Non-pigmented ciliary epithelial cell (primary cell): ENCODE results near the gene TMEM86B.
"Not testable (repeated sequence)": the region's sequence is repeated elsewhere in the genome, so short reads cannot be mapped to it uniquely, and the experiment has no call there.

ENCODE experiments used
- DNase-seq: peaks from one replicate; pipeline ENCODE4 v3.0.0-alpha.2; 2010; ENCODE audit warnings: low read depth

TMEM86B gene

GRCh38 chr19:55220525-55220924 lies 8.0 kb downstream of the TMEM86B start:
- DNase-seq: no peak

- peak; percentile 99 for DNase-seq
Observed at GRCh38 chr19:55216461-55217198, 11.9 kb downstream of the TMEM86B start.

GRCh38 chr19:55213547-55213946 lies 15.0 kb downstream of the TMEM86B start:
- no peak for DNase-seq

- no peak for DNase-seq
Observed at GRCh38 chr19:55212447-55212846, 16.1 kb downstream of the TMEM86B start.

GRCh38 chr19:55209693-55210472 lies 18.7 kb downstream of the TMEM86B start:
- peak; percentile 89 for DNase-seq

- DNase-seq: no peak
Observed at GRCh38 chr19:55208880-55209692, 19.5 kb downstream of the TMEM86B start, which contains the start of gene PTPRH. Gene PTPRH (minus strand): TSS chr19:55209501. CDS start chr19:55209433, 68 bp downstream.

GRCh38 chr19:55206664-55207500 lies 21.7 kb downstream of the TMEM86B start:
- peak; percentile 36 for DNase-seq

GRCh38 chr19:55202199-55202598 lies 26.4 kb downstream of the TMEM86B start:
- not testable (repeated sequence) for DNase-seq

GRCh38 chr19:55199620-55200204 lies 28.9 kb downstream of the TMEM86B start:
- DNase-seq: no peak

GRCh38 chr19:55198651-55199050 lies 29.9 kb downstream of the TMEM86B start:
- DNase-seq: no peak

GRCh38 chr19:55197528-55197927 lies 31.0 kb downstream of the TMEM86B start:
- no peak for DNase-seq

- no peak for DNase-seq
Observed at GRCh38 chr19:55196803-55197202, 31.8 kb downstream of the TMEM86B start.

- DNase-seq: no peak
Observed at GRCh38 chr19:55193481-55193880, 35.1 kb downstream of the TMEM86B start.

GRCh38 chr19:55189403-55189835 lies 39.1 kb downstream of the TMEM86B start:
- peak; percentile 88 for DNase-seq

GRCh38 chr19:55188625-55189024 lies 39.9 kb downstream of the TMEM86B start:
- DNase-seq: no peak

GRCh38 chr19:55186080-55186479 lies 42.5 kb downstream of the TMEM86B start:
- no peak for DNase-seq

- no peak for DNase-seq
Observed at GRCh38 chr19:55181740-55182139, 46.8 kb downstream of the TMEM86B start.

GRCh38 chr19:55179606-55180484 lies 48.7 kb downstream of the TMEM86B start, which contains the start of gene SYT5:
Gene SYT5 (minus strand): TSS chr19:55180289. CDS start chr19:55179041, 1,248 bp downstream.
- no peak for DNase-seq

GRCh38 chr19:55178781-55179599 lies 49.6 kb downstream of the TMEM86B start:
- peak; percentile 44 for DNase-seq
